H9 (cell line): Measurements from ENCODE around the gene FAXC. TPM values are rescaled to one million over a fixed set of nuclear protein-coding genes. Genes with fewer than 3 reads are reported as not detected.

ENCODE experiments used
- DNase-seq: peaks from one replicate; pipeline ENCODE4 v3.0.0-alpha.2; 2017
- H2AFZ ChIP-seq: one replicate; pipeline ENCODE4 v1.6.1; 2013; ENCODE audit warnings: mild to moderate bottlenecking, low read length, control low read depth, moderate library complexity
- H2AK5ac ChIP-seq: 2 replicates; pipeline ENCODE4 v1.6.1; 2013; ENCODE audit warnings: low read length, control low read depth, mixed read lengths; ENCODE audit not compliant: insufficient read length
- H2BK120ac ChIP-seq: one replicate; pipeline ENCODE4 v1.6.1; 2013; ENCODE audit warnings: low read depth, mild to moderate bottlenecking, low read length, control low read depth, inconsistent platforms; ENCODE audit not compliant: poor library complexity, severe bottlenecking
- H2BK12ac ChIP-seq: 2 replicates; pipeline ENCODE4 v1.6.1; 2013; ENCODE audit warnings: low read length, control low read depth, mixed read lengths, low read depth; ENCODE audit not compliant: insufficient read length
- H2BK15ac ChIP-seq: 2 replicates; pipeline ENCODE4 v1.6.1; 2013; ENCODE audit warnings: low read depth, low read length, control low read depth
- H2BK20ac ChIP-seq: one replicate; pipeline ENCODE4 v1.6.1; 2013; ENCODE audit warnings: low read depth, mild to moderate bottlenecking, low read length, control low read depth, inconsistent platforms; ENCODE audit not compliant: poor library complexity, severe bottlenecking
- H2BK5ac ChIP-seq: 2 replicates; pipeline ENCODE4 v1.6.1; 2013; ENCODE audit warnings: low read length, control low read depth, mixed read lengths; ENCODE audit not compliant: insufficient read length
- H3K14ac ChIP-seq: 2 replicates; pipeline ENCODE4 v1.6.1; 2013; ENCODE audit warnings: low read length, control low read depth; ENCODE audit not compliant: insufficient read depth
- H3K18ac ChIP-seq: 2 replicates; pipeline ENCODE4 v1.6.1; 2013; ENCODE audit warnings: low read depth, mild to moderate bottlenecking, mixed read lengths, low read length, control low read depth; ENCODE audit not compliant: insufficient read length
- H3K23ac ChIP-seq: 2 replicates; pipeline ENCODE4 v1.6.1; 2013; ENCODE audit warnings: low read length, control low read depth, mixed read lengths, low read depth; ENCODE audit not compliant: insufficient read length
- H3K23me2 ChIP-seq: 2 replicates; pipeline ENCODE4 v1.6.1; 2013; ENCODE audit warnings: low read depth, mild to moderate bottlenecking, mixed read lengths, low read length, control low read depth; ENCODE audit not compliant: insufficient read length, poor library complexity, severe bottlenecking
- H3K27ac ChIP-seq: 2 replicates; pipeline ENCODE4 v1.5.1; 2013; ENCODE audit warnings: low read length, control low read depth, mixed read lengths, low read depth; ENCODE audit not compliant: insufficient read length
- H3K27me3 ChIP-seq: 2 replicates; pipeline ENCODE4 v1.6.1; 2013; ENCODE audit warnings: low read length, control low read depth, inconsistent platforms; ENCODE audit not compliant: insufficient read depth
- H3K4ac ChIP-seq: 2 replicates; pipeline ENCODE4 v1.6.1; 2013; ENCODE audit warnings: low read depth, mild to moderate bottlenecking, control low read depth, inconsistent platforms, low read length, moderate library complexity
- H3K4me1 ChIP-seq: 2 replicates; pipeline ENCODE4 v1.6.1; 2013; ENCODE audit warnings: low read length, control low read depth, inconsistent platforms; ENCODE audit not compliant: insufficient read depth
- H3K4me2 ChIP-seq: 2 replicates; pipeline ENCODE4 v1.6.1; 2013; ENCODE audit warnings: low read length, control low read depth, mixed read lengths; ENCODE audit not compliant: insufficient read length, insufficient read depth
- H3K56ac ChIP-seq: 2 replicates; pipeline ENCODE4 v1.6.1; 2013; ENCODE audit warnings: low read depth, mild to moderate bottlenecking, mixed read lengths, low read length, control low read depth; ENCODE audit not compliant: insufficient read length
- H3K79me1 ChIP-seq: 2 replicates; pipeline ENCODE4 v1.6.1; 2013; ENCODE audit warnings: low read depth, mild to moderate bottlenecking, moderate library complexity, low read length, control low read depth, inconsistent platforms; ENCODE audit not compliant: insufficient read depth, poor library complexity, severe bottlenecking
- H3K79me2 ChIP-seq: 2 replicates; pipeline ENCODE4 v1.6.1; 2013; ENCODE audit warnings: low read length, control low read depth, inconsistent platforms; ENCODE audit not compliant: insufficient read depth
- H3K9ac ChIP-seq: 2 replicates; pipeline ENCODE4 v1.6.1; 2013; ENCODE audit warnings: low read length, control low read depth, mixed read lengths; ENCODE audit not compliant: insufficient read length; ENCODE audit errors: extremely low read depth
- H3K9me3 ChIP-seq: one replicate; pipeline ENCODE4 v1.6.1; 2013; ENCODE audit warnings: low read depth, low read length, inconsistent platforms; ENCODE audit not compliant: control insufficient read depth
- H3T11ph ChIP-seq: one replicate; pipeline ENCODE4 v1.6.1; 2013; ENCODE audit warnings: mild to moderate bottlenecking, low read length, control low read depth, inconsistent platforms
- H4K20me1 ChIP-seq: one replicate; pipeline ENCODE4 v1.6.1; 2013; ENCODE audit not compliant: control insufficient read depth, insufficient read length, insufficient read depth
- H4K5ac ChIP-seq: 2 replicates; pipeline ENCODE4 v1.6.1; 2013; ENCODE audit warnings: low read depth, mild to moderate bottlenecking, mixed read lengths, low read length, control low read depth; ENCODE audit not compliant: insufficient read length
- H4K8ac ChIP-seq: replicated peaks from 2 replicates; pipeline ENCODE4 v1.6.1; 2013; ENCODE audit warnings: low read length, control low read depth, mixed read lengths, low read depth; ENCODE audit not compliant: insufficient read length
- H4K91ac ChIP-seq: 2 replicates; pipeline ENCODE4 v1.6.1; 2013; ENCODE audit warnings: low read depth, mild to moderate bottlenecking, moderate library complexity, mixed read lengths, low read length, control low read depth; ENCODE audit not compliant: insufficient read length
- H3K27ac Mint-ChIP-seq, 3 experiments: 2 replicates in 2 of 3; 3 replicates in 1 of 3; pipeline ENCODE4 v1.8.0; 2020 to 2021; ENCODE audit warnings: mixed read lengths in 3 of 3, mild to moderate bottlenecking in 1 of 3, moderate library complexity in 1 of 3
- H3K27me3 Mint-ChIP-seq: 2 replicates; pipeline ENCODE4 v1.8.0; 2021; ENCODE audit warnings: low read depth, mild to moderate bottlenecking, moderate library complexity, mixed read lengths
- H3K36me3 Mint-ChIP-seq, 3 experiments: 2 replicates in 2 of 3; 3 replicates in 1 of 3; pipeline ENCODE4 v1.8.0; 2020 to 2021; ENCODE audit warnings: low read depth in 3 of 3, mixed read lengths in 3 of 3; ENCODE audit not compliant: insufficient read depth in 1 of 3
- H3K4me1 Mint-ChIP-seq, 2 experiments: 2 replicates each; pipeline ENCODE4 v1.8.0; 2020; ENCODE audit warnings: mixed read lengths in 2 of 2
- H3K4me3 Mint-ChIP-seq, 2 experiments: 2 replicates in 1 of 2; 3 replicates in 1 of 2; pipeline ENCODE4 v1.8.0; 2020 to 2021; ENCODE audit warnings: mild to moderate bottlenecking in 2 of 2, mixed read lengths in 2 of 2, moderate library complexity in 1 of 2
- H3K9me3 Mint-ChIP-seq, 2 experiments: 2 replicates in 1 of 2; 3 replicates in 1 of 2; pipeline ENCODE4 v1.8.0; 2020; ENCODE audit warnings: mild to moderate bottlenecking in 2 of 2, mixed read lengths in 2 of 2, moderate library complexity in 1 of 2
- total RNA-seq: library from RNA; stranded (reverse); gene quantifications from 2 replicates; pipeline ENCODE4 v1.2.1, GENCODE V29; 2021
- TF ChIP-seq, protein P1 (sequence below): fragments of 200-600 bp; sonication (generic); conservative IDR thresholded peaks from 3 replicates; pipeline ENCODE4 v1.8.0; 2021; ENCODE audit warnings: antibody characterized with exemption, mild to moderate bottlenecking

Gene FAXC
- total RNA-seq, 1 experiment from 2014 or later, result 17.2 TPM

- H3K27ac Mint-ChIP-seq, result no peak overlapping the region; a peak in 1 of 7 replicates
- Histone ChIP-seq H3K23ac (no peak overlapping the region), H3K27ac (no peak overlapping the region), H4K5ac (no peak overlapping the region), H3K4ac (no peak overlapping the region), H3K9ac (no peak overlapping the region), H2BK5ac (no peak overlapping the region), H3K56ac (no peak overlapping the region), H4K20me1 (no peaks in the 10 kb centered on the region), H4K91ac (no peak overlapping the region), H4K8ac (no peak overlapping the region), H2BK15ac (no peak overlapping the region), H3K18ac (no peak overlapping the region), H3K23me2 (no peaks in the 10 kb centered on the region), H2AFZ (no peak overlapping the region), H2BK12ac (no peak overlapping the region), H3K4me2 (no peak overlapping the region), H2BK120ac (no peak overlapping the region), H3K27me3 (no peaks in the 10 kb centered on the region), H3K79me2 (no peaks in the 10 kb centered on the region), H3K9me3 (no peaks in the 10 kb centered on the region), H2BK20ac (no peak overlapping the region), H2AK5ac (no peak overlapping the region), H3K4me1 (no peaks in the 10 kb centered on the region), H3K14ac (no peak overlapping the region), H3K79me1 (no peaks in the 10 kb centered on the region), H3T11ph (no peak overlapping the region)
- TF ChIP-seq, protein P1, sequence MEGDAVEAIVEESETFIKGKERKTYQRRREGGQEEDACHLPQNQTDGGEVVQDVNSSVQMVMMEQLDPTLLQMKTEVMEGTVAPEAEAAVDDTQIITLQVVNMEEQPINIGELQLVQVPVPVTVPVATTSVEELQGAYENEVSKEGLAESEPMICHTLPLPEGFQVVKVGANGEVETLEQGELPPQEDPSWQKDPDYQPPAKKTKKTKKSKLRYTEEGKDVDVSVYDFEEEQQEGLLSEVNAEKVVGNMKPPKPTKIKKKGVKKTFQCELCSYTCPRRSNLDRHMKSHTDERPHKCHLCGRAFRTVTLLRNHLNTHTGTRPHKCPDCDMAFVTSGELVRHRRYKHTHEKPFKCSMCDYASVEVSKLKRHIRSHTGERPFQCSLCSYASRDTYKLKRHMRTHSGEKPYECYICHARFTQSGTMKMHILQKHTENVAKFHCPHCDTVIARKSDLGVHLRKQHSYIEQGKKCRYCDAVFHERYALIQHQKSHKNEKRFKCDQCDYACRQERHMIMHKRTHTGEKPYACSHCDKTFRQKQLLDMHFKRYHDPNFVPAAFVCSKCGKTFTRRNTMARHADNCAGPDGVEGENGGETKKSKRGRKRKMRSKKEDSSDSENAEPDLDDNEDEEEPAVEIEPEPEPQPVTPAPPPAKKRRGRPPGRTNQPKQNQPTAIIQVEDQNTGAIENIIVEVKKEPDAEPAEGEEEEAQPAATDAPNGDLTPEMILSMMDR, result no peak
- H3K4me3 Mint-ChIP-seq, result no peak overlapping the region
- no peaks in the 10 kb centered on the region for H3K27me3 Mint-ChIP-seq
- no peaks in the 10 kb centered on the region for H3K4me1 Mint-ChIP-seq
- H3K36me3 Mint-ChIP-seq, result no peaks in the 10 kb centered on the region
- no peaks in the 10 kb centered on the region for H3K9me3 Mint-ChIP-seq
- DNase-seq, result no peak
Observed at GRCh38 chr6:99378636-99379035, 29.2 kb upstream of the FAXC start.
